ENCODE data around the gene VPS54. TPM values are rescaled to one million over a fixed set of nuclear protein-coding genes. Genes with fewer than 3 reads are reported as not detected.
"Not testable (repeated sequence)": the region's sequence is repeated elsewhere in the genome, so short reads cannot be mapped to it uniquely, and the experiment has no call there.

The VPS54 gene
- total RNA-seq, 1 experiment from 2014 or later: 33.8 TPM

DNA sequence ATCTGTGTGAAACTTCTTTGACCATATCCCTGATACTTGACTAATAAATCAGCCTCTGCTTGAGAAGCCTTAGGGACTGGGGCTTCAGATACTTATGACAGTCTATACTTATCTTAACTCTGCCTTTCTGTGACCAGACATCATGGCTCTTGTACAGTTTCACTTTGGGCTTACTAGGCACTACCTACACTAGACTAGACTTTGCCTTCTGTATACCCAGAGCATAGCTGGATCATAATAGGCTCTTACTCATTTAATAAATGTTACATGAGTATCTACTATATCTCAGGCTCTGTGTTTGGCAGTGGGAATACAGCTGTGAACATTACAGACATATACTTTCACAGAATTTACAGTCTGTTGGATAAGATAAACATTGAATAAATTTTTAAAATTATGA is 168.6 kb downstream of the VPS54 start:
- Histone ChIP-seq H4K20me1 (ENCODE audit: insufficient read depth, low read depth, low read length) (no peaks in the 10 kb centered on the region), H3K4me2 (ENCODE audit: low read depth, low read length, poor library complexity, severe bottlenecking) (no peak overlapping the region), H2AFZ (ENCODE audit: low read length) (no peak overlapping the region), H3K9me3 (ENCODE audit: low read length) (no peaks in the 10 kb centered on the region), H3K9me2 (replicated peaks; ENCODE audit: insufficient read depth, low read length) (no peaks in the 10 kb centered on the region), H3K27me3 (ENCODE audit: low read length) (no peaks in the 10 kb centered on the region), H3K9ac (ENCODE audit: low read length) (no peak overlapping the region), H3K36me3 (ENCODE audit: insufficient read depth, low read length) (peaks cover 17% of the 10 kb centered on the region), H3K79me2 (ENCODE audit: low read length) (peaks cover 100% of the 10 kb centered on the region), H3K27ac (ENCODE audit: low read length) (no peak overlapping the region), H3K4me3 (ENCODE audit: low read length) (no peak overlapping the region), H3K4me1 (ENCODE audit: low read length) (peaks cover 62% of the 10 kb centered on the region)
- no peak for DNase-seq

DNA sequence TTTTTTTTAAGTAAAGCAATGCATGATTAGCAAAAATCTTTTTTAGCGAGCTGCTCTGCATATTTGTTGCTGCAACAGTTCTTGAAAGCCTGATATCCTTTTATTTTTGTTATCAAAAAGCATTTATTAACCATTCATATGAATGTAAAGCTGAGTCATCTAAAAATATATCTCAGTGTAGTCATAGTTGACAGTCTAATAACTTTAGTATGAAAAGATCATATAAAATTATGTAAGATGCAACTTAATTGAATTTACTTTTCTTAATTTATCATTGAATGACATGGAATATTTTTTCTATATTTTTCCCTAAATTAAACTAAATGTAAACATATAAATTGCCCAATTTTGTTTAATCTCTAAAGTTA is 169.0 kb downstream of the VPS54 start:
- Histone ChIP-seq H3K4me2 (ENCODE audit: low read depth, low read length, poor library complexity, severe bottlenecking) (no peak overlapping the region), H3K36me3 (ENCODE audit: insufficient read depth, low read length) (peaks cover 21% of the 10 kb centered on the region), H3K9ac (ENCODE audit: low read length) (no peak overlapping the region), H3K27ac (ENCODE audit: low read length) (no peak overlapping the region), H3K79me2 (ENCODE audit: low read length) (peaks cover 100% of the 10 kb centered on the region), H3K27me3 (ENCODE audit: low read length) (no peaks in the 10 kb centered on the region), H3K4me1 (ENCODE audit: low read length) (peaks cover 67% of the 10 kb centered on the region), H3K9me2 (replicated peaks; ENCODE audit: insufficient read depth, low read length) (no peaks in the 10 kb centered on the region), H3K9me3 (ENCODE audit: low read length) (no peaks in the 10 kb centered on the region), H2AFZ (ENCODE audit: low read length) (no peak overlapping the region), H4K20me1 (ENCODE audit: insufficient read depth, low read depth, low read length) (no peaks in the 10 kb centered on the region), H3K4me3 (ENCODE audit: low read length) (no peak overlapping the region)
- no peak for DNase-seq

DNA sequence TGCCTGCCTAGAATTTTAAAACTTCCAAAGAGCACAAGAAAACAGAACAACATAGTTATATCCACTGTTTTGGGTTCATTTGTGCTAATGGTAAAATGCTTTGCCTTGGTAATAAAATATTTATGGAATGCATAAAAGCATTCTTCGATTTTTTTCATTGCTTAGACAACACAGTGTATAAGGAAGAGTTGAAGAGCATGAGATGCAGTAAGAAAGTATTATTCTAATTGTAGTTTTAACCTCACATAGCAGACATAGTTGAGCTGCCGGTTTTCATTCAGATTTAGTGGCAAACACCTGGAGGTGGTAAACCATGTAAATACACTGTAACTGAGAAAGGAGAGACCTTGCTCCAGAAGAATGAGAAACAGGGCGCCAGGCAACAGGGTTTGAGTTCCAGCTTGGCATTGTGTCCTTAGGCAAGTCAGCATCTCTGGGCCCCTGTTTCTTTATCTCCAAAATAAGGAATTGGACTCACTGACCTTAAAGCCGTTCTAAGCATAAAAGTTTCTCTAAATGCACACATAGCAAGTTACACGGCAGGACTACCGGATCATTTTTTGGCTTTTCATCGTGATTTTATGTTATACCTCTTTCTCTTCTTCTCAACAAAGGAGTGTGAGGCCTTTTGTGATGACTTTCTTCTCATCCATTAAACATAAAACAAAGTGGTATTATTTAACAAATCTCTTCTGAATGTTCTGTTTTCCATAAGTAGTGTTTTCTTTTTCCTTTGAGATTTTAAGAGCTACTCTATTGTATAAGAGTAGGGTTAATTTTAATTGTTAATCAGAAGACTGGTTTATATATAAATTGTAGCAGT is 169.6 kb downstream of the VPS54 start:
- no peak overlapping the region; the same call in 1 of the 2 replicates for H3K9ac ChIP-seq (ENCODE audit: low read length)
- peaks cover 100% of the 10 kb centered on the region for H3K79me2 ChIP-seq (ENCODE audit: low read length)
- no peak overlapping the region for H2AFZ ChIP-seq (ENCODE audit: low read length)
- H3K27ac ChIP-seq (ENCODE audit: low read length): peak overlapping the region; percentile 46; the same call in 1 of the 2 replicates
- DNase-seq: no peak
- H3K9me2 ChIP-seq (replicated peaks; ENCODE audit: insufficient read depth, low read length): no peaks in the 10 kb centered on the region
- H4K20me1 ChIP-seq (ENCODE audit: insufficient read depth, low read depth, low read length): no peaks in the 10 kb centered on the region
- no peak overlapping the region for H3K4me3 ChIP-seq (ENCODE audit: low read length)
- peaks cover 26% of the 10 kb centered on the region for H3K36me3 ChIP-seq (ENCODE audit: insufficient read depth, low read length)
- H3K4me1 ChIP-seq (ENCODE audit: low read length): peaks cover 69% of the 10 kb centered on the region
- no peaks in the 10 kb centered on the region for H3K9me3 ChIP-seq (ENCODE audit: low read length)
- no peaks in the 10 kb centered on the region for H3K27me3 ChIP-seq (ENCODE audit: low read length)
- peak overlapping the region; percentile 9 for H3K4me2 ChIP-seq (ENCODE audit: low read depth, low read length, poor library complexity, severe bottlenecking)

DNA sequence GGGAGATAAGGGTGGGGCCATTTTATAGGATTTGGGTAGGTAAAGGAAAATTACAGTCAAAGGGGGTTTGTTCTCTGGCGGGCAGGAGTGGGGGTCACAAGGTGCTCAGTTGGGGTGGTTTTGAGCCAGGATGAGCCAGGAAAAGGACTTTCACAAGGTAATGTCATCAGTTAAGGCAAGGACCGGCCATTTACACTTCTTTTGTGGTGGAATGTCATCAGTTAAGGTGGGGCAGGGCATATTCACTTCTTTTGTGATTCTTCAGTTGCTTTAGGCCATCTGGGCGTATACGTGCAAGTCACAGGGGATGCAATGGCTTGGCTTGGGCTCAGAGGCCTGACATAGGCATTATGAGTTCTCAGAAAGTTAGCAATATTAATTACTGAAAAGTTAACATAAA is 171.7 kb downstream of the VPS54 start:
- not testable (repeated sequence) for H3K9me2 ChIP-seq (replicated peaks; ENCODE audit: insufficient read depth, low read length); H3K4me2 ChIP-seq (ENCODE audit: low read depth, low read length, poor library complexity, severe bottlenecking); H4K20me1 ChIP-seq (ENCODE audit: insufficient read depth, low read depth, low read length); H3K27ac ChIP-seq (ENCODE audit: low read length); H3K9me3 ChIP-seq (ENCODE audit: low read length); H3K4me3 ChIP-seq (ENCODE audit: low read length); H3K9ac ChIP-seq (ENCODE audit: low read length); DNase-seq; H2AFZ ChIP-seq (ENCODE audit: low read length); H3K27me3 ChIP-seq (ENCODE audit: low read length)
- H3K79me2 ChIP-seq (ENCODE audit: low read length): peaks cover 100% of the 10 kb centered on the region
- H3K4me1 ChIP-seq (ENCODE audit: low read length): peaks cover 75% of the 10 kb centered on the region
- H3K36me3 ChIP-seq (ENCODE audit: insufficient read depth, low read length): peaks cover 36% of the 10 kb centered on the region

DNA sequence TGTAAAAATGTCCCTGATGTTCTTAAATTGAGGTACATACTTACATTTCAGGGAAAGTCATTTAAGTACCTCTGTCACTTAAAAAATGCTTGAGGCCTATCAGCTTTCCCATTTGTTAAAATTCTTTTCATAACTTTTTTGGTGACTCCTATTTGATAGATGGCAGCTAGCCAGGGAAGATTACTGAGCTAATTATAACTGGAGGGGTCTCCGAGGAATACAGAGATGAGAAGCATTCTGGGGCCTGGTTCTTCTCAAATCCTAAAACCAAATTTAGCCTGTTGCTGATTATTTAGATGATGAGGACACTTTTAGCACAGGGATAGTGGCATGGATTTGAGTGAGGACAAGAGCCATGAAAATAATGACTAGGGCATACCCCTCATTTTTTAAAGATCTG is 172.7 kb downstream of the VPS54 start:
- peaks cover 15% of the 10 kb centered on the region for H4K20me1 ChIP-seq (ENCODE audit: insufficient read depth, low read depth, low read length)
- no peaks in the 10 kb centered on the region for H3K9me3 ChIP-seq (ENCODE audit: low read length)
- no peaks in the 10 kb centered on the region for H3K9me2 ChIP-seq (replicated peaks; ENCODE audit: insufficient read depth, low read length)
- H3K4me3 ChIP-seq (ENCODE audit: low read length): no peak overlapping the region
- DNase-seq: peak; percentile 54
- H3K27me3 ChIP-seq (ENCODE audit: low read length): no peaks in the 10 kb centered on the region
- no peak overlapping the region for H2AFZ ChIP-seq (ENCODE audit: low read length)
- H3K27ac ChIP-seq (ENCODE audit: low read length): peak overlapping the region; percentile 39; the same call in 1 of the 2 replicates
- H3K9ac ChIP-seq (ENCODE audit: low read length): no peak overlapping the region
- peak overlapping the region; percentile 76 for H3K4me2 ChIP-seq (ENCODE audit: low read depth, low read length, poor library complexity, severe bottlenecking)
- H3K36me3 ChIP-seq (ENCODE audit: insufficient read depth, low read length): peaks cover 36% of the 10 kb centered on the region
- H3K79me2 ChIP-seq (ENCODE audit: low read length): peaks cover 98% of the 10 kb centered on the region
- H3K4me1 ChIP-seq (ENCODE audit: low read length): peaks cover 72% of the 10 kb centered on the region

DNA sequence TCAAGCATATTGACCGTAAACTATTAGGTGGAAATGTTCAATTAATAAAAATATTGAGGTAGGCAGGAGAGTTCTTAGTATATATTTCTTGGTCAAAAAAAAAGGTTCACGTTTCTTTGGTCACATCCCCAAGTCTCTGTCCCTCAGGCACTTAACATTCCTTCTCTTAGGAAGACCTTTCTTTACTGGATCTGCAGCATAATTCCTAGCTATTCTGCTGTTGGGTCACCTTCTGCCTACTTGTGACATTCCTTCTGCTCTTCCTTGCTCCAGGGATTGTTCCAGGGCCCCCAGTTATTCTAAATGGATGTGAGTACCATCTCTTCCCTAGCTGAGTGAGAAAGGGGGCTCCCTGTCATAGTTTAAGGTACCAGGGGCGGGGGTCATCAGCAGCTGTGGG is 173.4 kb downstream of the VPS54 start:
- Histone ChIP-seq H3K9me2 (replicated peaks; ENCODE audit: insufficient read depth, low read length) (no peaks in the 10 kb centered on the region), H4K20me1 (ENCODE audit: insufficient read depth, low read depth, low read length) (peaks cover 15% of the 10 kb centered on the region), H3K9me3 (ENCODE audit: low read length) (no peaks in the 10 kb centered on the region), H3K79me2 (ENCODE audit: low read length) (peaks cover 96% of the 10 kb centered on the region), H3K27ac (ENCODE audit: low read length) (peak overlapping the region; percentile 39; the same call in 1 of the 2 replicates), H3K36me3 (ENCODE audit: insufficient read depth, low read length) (peaks cover 36% of the 10 kb centered on the region), H3K9ac (ENCODE audit: low read length) (no peak overlapping the region), H2AFZ (ENCODE audit: low read length) (no peak overlapping the region), H3K4me2 (ENCODE audit: low read depth, low read length, poor library complexity, severe bottlenecking) (peak overlapping the region; percentile 76), H3K27me3 (ENCODE audit: low read length) (no peaks in the 10 kb centered on the region), H3K4me3 (ENCODE audit: low read length) (no peak overlapping the region), H3K4me1 (ENCODE audit: low read length) (peaks cover 69% of the 10 kb centered on the region)
- no peak for DNase-seq

DNA sequence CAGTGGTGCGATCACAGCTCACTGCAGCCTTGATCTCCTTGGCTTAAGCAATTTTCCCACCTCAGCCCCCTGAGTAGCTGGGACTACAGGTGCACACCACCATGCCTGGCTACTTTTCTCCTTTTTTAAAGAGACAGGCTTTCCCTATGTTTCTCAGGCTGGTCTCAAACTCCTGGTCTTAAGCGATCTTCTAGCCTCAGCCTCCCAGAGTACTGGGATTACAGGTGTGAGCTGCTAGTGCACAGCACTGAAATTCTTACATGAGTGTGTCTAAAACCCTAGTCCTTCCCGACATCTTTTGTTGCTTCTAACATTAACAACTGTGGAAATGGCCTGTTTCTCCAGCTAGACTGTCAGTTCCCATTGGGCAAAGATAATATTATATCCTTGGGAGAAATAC is 174.6 kb downstream of the VPS54 start:
- no peaks in the 10 kb centered on the region for H3K9me2 ChIP-seq (replicated peaks; ENCODE audit: insufficient read depth, low read length)
- peaks cover 67% of the 10 kb centered on the region for H3K4me1 ChIP-seq (ENCODE audit: low read length)
- no peaks in the 10 kb centered on the region for H3K27me3 ChIP-seq (ENCODE audit: low read length)
- no peak overlapping the region for H3K27ac ChIP-seq (ENCODE audit: low read length)
- H3K79me2 ChIP-seq (ENCODE audit: low read length): peaks cover 83% of the 10 kb centered on the region
- no peak overlapping the region for H2AFZ ChIP-seq (ENCODE audit: low read length)
- no peak for DNase-seq
- H3K9ac ChIP-seq (ENCODE audit: low read length): no peak overlapping the region
- H3K36me3 ChIP-seq (ENCODE audit: insufficient read depth, low read length): peaks cover 36% of the 10 kb centered on the region
- H3K9me3 ChIP-seq (ENCODE audit: low read length): no peaks in the 10 kb centered on the region
- peaks cover 15% of the 10 kb centered on the region for H4K20me1 ChIP-seq (ENCODE audit: insufficient read depth, low read depth, low read length)
- H3K4me3 ChIP-seq (ENCODE audit: low read length): peak overlapping the region; percentile 70; the same call in 1 of the 2 replicates
- H3K4me2 ChIP-seq (ENCODE audit: low read depth, low read length, poor library complexity, severe bottlenecking): peak overlapping the region; percentile 76

DNA sequence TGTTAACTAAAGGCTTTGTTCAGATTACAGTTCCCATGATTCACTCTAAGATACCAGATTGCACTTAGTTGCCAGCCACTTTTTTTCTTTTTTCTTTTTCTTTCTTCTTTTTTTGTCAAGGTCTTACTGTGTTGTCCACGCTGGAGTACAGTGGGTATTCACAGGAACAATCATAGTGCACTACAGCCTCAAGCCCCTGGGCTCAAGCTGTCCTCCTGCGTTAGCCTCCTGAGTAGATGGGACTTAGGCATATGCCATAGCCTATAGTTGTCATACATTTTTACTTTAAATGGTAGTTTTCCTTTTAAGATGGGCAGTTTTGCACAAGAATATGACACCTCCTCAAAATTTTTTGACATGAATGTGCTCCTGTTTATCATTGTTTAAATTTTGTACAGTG is 175.4 kb downstream of the VPS54 start:
- H3K4me2 ChIP-seq (ENCODE audit: low read depth, low read length, poor library complexity, severe bottlenecking): peak overlapping the region; percentile 76

More for the DNA sequence above, 175.4 kb downstream of the VPS54 start:
- H3K9me3 ChIP-seq (ENCODE audit: low read length): no peaks in the 10 kb centered on the region
- H4K20me1 ChIP-seq (ENCODE audit: insufficient read depth, low read depth, low read length): peaks cover 15% of the 10 kb centered on the region
- no peak for DNase-seq
- H3K4me3 ChIP-seq (ENCODE audit: low read length): peak overlapping the region; percentile 70
- no peak overlapping the region for H3K27ac ChIP-seq (ENCODE audit: low read length)
- H3K27me3 ChIP-seq (ENCODE audit: low read length): no peaks in the 10 kb centered on the region
- peaks cover 36% of the 10 kb centered on the region for H3K36me3 ChIP-seq (ENCODE audit: insufficient read depth, low read length)
- no peak overlapping the region for H2AFZ ChIP-seq (ENCODE audit: low read length)
- peak overlapping the region; percentile 96 for H3K9ac ChIP-seq (ENCODE audit: low read length)
- peaks cover 75% of the 10 kb centered on the region for H3K79me2 ChIP-seq (ENCODE audit: low read length)
- H3K4me1 ChIP-seq (ENCODE audit: low read length): peaks cover 63% of the 10 kb centered on the region
- no peaks in the 10 kb centered on the region for H3K9me2 ChIP-seq (replicated peaks; ENCODE audit: insufficient read depth, low read length)

Data from Karpas-422 (cell line).